Left kidney (tissue), 2 donors: ENCODE measurements around the gene C15orf39. TPM values are rescaled to one million over a fixed set of nuclear protein-coding genes. Genes with fewer than 3 reads are reported as not detected.
A peak's percentile ranks its signal among the peaks of the same experiment; 100 is the strongest.

Experiments used
- DNase-seq: peaks from one replicate; pipeline ENCODE4 v3.0.0-alpha.2; 2013
- polyA plus RNA-seq: library from polyadenylated mRNA; unstranded; fragments of 120-200 nt; gene quantifications from one replicate; pipeline ENCODE4 v1.2.1, GENCODE V29; 2013; ENCODE audit not compliant: insufficient read length

C15orf39 gene
- polyA plus RNA-seq, 1 donor: 9.4 TPM

DNA sequence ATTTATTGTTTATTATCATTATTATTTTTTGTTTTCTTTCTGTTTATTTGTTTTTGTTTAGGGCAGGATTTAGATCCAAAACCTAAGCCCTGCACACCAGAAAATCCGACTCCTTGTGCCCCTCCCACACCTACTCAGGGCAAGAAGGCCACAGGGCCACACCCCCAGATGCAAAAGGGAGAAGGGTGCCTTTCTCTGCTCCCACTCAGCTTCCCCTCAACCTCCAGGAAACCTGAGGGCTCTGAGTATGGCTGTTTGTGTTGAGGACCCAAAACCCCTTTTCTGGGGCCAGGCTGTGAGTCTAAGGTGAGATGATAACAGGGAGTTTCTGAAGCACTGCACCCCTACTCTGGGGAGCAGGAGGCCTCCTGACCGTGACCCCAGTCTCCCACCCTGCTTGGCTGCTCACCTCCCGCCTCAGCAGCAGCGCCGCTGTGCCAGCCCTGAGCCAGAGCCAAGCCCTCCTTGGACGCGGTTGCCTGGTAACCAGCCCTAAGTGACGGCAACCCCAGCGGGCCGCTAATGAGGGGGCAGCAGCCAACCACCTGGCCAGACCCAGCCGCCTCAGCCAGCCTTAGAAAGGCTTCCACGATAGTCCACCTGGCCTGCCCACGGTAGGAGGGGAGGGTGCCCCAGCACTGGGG, 6.4 kb upstream of the C15orf39 start:
- DNase-seq: no peak

DNA sequence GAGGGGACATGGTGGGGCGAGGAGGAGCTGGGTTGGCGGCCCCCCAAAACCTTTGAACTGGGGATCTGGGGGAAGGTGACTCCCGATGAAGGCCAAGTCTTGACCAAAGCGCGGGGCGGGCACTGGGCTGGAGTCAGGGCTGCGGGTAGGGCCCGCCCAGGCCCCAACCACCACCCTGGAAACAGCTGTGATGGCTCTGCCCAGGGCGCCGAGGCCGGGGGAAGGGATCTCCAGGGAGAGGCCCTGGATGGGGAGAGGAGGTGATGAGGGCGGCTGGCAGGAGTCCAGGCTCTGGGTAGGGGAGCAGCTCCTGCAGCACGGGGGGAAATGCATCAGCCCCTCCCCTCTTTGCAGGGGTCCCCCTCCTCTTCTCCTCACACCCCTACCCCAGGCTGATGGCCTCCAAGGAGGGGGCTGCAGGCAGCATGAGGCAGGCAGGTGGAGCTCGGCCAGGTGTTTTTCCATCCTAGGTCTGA, 5.9 kb upstream of the C15orf39 start:
- no peak for DNase-seq

DNA sequence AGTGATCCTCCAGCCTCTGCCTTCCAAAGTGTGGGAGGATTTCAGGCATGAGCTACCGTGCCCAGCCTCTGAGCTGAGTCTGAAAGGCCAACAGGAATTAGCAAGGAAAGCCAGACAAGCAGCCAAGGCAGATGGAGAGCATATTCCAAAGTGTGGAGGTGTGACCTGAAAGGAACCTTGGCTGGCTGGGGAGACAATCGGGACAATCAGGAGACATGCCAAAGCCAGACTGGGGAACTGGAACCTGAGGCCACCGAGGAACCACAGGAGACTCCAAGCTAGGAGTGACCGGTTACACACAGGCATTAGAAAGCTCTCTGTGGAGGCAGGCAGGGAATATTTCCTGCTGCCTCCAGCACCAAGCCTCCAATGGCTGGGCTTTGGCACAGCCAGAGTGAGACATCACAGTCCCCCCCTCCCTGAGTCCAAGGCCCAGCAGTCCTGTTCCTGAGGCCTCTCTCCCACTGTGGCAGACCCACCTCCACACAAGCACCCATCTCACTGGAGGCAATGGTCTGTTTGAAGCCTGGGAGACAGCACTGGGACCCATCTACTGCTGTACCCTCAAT, 4.5 kb upstream of the C15orf39 start:
- DNase-seq: no peak

DNA sequence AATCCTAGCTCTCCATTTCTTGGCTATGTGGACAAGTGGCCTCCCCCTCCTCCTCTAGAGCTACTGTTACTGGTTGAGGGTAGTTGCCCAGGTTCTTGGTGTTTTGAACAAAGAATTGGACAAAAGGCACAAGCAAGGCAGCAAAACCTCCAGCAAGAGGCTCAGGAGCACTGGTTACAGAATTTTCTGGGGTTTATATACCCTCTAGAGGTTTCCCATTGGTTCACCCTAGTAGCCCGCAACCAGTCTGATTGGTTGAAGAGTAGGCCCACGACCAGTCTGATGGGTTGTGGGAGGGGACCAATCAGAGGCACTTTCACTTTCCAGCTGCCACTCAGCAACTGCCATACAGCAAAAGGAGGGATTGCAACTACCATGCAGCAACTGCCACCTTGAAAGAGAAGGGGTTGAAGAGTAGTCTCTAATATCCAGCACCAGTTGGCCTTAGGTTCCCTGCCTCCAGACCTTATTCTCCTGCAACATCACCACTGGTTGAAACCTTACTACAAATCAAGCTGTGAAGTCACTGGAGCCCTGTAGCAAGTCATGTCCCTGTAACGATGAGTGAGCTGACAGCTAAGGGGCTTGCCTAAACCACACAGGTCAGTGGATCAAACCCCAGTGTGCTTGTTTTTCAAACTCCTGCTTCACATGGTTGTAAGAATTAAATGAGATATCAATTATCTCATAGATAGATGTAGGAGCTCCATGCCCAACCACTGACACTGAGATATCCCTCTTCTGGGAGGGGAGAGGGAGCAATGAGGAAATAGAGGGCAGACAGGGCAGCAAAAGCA, 2.9 kb upstream of the C15orf39 start:
- DNase-seq: no peak

DNA sequence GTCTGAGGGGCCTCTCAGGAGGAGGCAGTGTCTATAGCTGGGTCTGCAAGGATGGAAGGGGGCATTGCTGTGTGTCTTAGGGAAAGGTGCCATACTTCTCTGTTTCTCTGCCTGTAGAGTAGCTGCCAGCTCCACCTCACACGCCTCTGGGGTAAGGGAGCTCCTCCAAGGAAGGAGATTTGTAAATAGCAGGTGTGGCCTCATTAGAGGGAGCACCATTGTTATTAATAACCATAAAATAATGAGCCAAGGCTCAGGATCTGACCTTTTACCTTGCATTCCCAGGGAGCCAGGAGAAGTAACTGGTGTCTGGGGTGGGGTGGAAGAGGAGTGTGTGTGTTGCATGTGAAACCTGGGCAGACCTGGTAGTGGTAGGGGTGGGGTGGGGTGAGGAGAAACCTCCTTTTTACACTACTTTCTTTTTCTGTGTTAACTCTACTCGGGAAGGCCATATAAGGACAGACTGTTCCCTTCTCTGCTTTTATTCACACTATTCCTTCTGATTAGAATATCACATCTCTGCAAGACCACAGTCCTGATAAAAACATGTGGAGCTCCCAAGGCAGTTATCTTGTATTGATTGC, 2.2 kb upstream of the C15orf39 start:
- DNase-seq: no peak

DNA sequence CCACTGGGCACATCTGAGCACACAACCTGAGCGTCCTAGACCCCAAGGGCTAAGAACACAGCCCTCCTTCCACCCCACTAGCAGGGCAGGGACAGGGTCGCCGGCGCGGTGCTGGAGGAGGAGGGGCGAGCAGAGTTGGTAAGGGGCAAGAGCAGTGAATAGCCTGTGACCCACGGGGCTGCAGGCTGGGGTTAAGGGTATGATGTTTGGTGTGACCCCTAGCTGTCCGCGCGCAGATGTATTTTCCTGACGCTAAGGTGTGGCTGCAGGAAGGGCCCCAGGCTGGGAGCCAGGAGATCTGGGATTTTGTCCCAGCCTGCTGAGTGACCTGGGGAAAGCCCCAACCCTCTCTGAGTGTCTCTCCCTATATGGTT, 1.3 kb upstream of the C15orf39 start:
- DNase-seq: no peak

DNA sequence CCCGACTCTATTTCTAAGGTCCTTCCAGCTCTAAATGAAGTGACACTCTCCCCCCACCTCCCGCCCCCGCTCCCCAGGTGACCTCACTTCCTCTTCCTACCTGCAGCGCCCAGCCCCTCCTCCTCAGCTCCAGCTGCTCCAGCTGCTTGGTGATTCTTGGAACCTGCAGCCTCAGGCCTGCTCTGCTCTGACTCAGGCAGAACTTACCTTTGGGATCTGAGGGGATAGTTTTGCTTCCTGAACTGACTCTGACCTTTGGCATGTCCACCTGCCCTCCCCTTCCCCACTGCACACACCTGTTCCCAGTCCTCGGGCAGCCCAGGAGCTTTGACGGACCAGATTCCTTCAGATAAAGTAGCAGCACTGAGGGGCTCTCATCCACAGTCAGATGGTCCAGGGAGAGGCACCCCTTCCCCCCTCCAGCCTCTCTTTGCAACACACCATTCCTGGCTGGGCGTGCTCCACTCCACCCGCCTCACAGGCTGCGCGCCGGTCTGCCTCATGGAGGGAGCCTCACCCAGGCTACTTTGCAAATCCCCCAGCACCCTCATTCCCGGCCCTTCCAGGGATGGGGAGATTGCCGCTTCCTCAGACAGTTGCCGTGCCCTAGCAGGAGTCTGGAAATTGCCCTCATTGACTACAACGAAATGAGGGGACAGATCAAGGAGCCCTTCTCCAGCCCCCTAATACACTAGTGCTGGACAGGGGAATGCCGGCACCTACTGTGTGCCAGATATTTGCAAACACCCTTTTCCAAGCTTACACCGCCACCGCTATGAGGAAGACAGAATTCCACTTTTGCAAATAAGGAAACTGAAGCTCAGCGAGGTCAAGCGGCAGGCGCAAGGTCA, 692 bp upstream of the C15orf39 start:
- no peak for DNase-seq

DNA sequence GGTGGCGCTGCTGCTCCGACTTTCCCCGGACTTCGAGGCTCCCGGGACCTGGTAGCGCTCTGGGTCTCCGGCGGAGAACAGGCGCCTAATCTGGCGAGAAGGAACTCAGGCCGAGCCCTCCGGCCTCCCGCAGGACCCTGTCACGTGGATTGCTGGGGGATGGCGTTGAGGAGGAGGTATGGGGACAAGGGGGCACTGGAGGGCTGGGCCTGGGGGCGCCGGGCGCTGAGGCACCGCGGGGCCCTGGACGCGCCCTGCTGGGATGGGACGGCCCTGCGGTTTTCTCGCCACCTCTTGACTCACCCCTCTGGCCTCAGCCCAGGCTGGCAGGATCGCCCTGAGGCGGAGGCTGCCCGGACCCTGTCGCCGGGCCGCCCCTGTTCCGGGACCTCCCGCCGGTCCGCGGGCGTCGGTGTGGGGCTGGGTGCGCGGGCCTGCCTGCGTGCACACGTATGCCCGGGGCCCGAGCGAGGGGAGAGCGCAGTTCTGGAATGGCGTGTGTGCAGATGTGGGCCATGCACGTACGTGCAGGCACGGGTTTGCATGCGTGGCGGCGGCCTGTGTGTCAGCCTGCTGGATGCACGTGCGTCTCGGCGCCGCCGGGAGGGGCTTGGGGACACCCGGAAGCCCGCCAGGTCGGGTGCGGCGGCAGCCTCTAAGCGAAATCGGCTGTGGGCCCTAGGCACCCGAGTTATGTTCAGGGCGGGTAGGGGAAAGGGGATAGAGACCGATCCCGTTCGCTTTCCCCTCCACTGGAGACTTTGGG, 752 bp downstream of the C15orf39 start:
- DNase-seq: no peak

DNA sequence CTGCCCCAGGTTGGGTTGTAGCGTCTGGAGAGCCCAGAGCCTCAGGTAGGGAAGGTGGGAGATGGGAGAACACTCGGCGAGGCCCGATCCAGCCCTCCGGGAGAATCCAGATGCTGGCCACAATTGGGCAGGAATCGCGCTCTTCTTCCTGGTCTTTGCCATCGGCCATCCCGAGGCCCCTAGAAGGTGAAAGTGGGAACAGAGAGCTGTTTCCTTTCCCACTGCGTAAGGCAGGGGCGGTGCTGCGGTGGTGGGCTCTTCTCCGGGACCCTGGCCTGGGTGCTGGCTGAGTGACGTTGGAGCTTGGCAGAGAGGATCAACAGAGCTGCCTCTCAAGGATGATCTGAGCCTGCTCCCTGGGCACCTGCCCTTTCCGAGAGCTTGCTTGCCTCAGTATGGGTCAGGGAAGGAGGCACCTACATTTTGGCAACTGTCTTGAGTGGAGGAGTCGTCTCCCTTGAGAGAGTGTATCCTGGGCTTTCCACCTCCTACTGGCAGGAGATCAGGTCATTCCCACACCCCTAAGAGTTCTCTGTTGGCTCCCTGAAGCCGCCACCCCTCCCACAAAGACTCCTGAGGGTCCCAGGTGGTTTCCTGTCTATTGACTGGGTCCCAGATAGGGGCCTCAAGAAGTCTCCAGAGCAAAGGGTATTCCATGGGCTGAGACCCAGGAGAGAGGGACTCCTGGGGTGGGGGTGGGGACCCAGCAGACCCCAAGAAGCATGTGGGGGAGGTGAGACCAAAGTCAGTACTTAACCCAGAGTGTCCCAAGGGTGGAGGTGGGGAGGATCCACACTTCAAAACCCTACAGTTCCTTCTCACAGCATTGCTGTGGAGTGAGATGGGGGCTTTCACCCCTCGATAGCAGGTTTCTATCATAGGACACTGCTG, 1.6 kb downstream of the C15orf39 start:
- DNase-seq: no peak

DNA sequence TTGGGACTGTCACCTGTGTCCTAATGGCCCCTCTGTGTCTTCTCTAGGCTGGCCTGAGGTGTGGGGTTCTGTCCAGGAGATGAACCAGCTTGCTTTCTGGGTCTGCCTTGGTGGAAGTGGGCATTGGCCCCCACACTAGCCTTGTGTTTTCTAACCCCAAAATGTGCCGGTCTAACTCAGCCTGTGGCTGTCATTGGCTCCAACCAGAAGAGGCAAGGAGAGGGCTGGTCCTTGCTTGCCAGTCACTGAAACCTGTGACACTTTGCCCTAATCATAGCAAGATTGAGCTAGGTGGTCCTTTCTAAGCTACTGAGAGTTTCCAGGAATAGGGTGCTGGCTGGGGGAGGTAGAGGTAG, 2.2 kb downstream of the C15orf39 start:
- DNase-seq: no peak

DNA sequence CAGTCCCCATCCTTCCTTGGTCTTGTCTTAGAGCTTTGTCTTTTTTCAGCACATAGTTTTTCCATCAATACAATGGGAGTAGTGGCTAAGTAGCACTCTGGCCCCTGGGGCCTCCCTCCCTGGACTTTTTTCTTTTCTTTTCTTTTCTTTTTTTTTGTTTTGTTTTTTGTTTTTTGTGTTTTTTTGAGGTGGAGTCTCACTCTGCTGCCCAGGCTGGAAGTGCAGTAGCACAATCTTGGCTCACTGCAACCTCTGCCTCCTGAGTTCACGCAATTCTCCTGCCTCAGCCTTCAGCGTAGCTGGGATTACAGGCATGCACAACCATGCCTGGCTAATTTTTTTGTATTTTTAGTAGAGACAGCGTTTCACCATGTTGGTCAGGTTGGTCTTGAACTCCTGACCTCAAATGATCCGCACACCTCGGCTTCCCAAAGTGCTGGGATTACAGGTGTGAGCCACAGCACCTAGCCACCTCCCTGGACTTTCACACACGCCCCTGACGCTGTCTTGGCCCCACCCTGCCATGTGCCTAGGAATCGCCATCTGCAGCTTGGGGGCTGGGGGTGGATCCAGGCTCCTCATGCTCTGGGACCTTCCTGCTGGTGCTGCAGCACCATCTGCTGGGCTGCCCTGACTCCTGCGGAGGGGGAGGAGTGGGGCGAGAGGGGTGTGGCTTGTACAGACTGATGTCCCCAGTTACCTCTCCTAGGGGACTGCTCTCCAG, 2.8 kb downstream of the C15orf39 start:
- peak; percentile 82 for DNase-seq

DNA sequence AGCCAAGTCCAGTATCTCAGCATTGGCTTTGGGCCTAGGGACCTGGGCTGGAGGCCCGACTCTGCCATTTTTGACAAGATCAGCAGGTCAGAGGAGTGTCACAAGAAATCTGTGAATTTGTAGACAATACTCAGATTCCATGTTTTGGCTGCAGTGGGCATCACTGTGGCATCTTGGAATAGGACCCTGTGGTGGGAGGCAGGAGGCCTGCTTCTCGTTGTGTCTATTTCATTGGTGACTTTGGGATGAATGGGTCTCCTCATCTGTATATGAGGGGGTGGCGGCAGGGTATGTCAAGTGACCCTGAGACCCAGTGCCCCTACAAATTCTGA, 3.3 kb downstream of the C15orf39 start:
- no peak for DNase-seq

DNA sequence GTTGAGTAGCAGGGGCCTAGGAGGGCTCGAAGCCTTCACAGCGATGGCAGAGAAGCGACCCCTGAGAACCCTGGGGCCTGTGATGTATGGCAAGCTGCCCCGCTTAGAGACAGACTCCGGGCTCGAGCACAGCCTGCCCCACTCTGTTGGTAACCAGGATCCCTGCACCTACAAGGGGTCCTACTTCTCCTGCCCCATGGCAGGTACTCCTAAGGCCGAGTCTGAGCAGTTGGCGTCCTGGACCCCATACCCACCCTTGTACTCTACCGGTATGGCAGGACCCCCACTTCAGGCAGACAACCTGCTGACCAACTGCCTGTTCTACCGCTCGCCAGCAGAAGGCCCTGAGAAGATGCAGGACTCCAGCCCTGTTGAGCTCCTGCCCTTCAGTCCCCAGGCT, 4.3 kb downstream of the C15orf39 start:
- DNase-seq: no peak

DNA sequence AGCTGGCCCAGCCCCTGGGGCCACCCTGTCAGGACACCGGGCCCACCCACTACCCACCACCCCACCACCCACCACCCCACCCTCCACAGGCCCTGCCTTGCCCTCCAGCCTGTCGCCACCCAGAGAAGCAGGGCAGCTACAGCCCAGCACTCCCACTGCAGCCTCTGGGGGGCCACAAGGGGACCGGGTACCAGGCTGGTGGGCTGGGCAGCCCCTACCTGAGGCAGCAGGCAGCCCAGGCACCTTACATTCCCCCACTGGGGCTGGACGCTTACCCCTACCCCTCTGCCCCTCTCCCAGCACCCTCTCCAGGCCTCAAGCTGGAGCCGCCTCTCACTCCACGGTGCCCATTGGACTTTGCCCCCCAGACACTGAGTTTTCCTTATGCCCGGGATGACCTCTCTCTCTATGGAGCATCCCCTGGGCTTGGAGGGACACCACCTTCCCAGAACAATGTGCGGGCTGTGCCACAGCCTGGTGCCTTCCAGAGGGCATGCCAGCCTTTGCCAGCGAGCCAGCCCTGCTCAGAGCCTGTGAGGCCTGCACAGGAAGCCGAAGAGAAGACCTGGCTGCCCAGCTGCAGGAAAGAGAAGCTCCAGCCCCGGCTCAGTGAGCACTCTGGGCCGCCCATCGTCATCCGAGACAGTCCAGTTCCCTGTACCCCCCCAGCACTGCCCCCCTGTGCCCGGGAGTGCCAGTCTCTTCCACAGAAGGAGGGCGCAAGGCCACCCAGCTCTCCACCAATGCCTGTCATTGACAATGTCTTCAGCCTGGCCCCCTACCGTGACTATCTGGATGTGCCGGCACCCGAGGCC, 5.3 kb downstream of the C15orf39 start:
- DNase-seq: no peak

DNA sequence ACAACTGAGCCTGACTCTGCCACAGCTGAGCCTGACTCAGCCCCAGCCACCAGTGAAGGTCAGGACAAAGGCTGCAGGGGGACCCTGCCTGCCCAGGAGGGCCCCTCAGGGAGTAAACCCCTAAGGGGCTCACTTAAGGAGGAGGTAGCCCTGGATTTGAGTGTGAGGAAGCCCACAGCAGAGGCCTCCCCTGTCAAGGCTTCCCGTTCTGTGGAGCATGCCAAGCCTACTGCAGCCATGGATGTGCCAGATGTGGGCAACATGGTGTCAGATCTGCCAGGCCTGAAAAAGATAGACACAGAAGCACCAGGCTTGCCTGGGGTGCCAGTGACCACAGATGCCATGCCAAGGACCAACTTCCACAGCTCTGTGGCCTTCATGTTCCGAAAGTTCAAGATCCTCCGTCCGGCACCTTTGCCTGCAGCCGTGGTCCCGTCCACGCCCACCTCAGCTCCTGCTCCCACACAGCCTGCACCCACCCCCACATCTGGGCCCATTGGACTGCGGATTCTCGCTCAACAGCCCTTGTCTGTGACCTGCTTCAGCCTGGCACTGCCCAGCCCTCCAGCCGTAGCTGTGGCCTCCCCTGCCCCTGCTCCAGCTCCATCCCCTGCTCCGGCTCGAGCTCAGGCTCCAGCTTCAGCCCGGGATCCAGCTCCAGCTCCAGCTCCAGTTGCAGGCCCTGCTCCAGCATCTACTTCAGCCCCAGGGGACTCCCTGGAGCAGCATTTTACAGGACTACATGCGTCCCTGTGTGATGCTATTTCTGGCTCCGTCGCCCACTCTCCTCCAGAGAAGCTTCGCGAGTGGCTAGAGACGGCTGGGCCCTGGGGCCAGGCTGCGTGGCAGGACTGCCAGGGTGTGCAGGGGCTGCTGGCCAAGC, 6.2 kb downstream of the C15orf39 start:
- DNase-seq: no peak

DNA sequence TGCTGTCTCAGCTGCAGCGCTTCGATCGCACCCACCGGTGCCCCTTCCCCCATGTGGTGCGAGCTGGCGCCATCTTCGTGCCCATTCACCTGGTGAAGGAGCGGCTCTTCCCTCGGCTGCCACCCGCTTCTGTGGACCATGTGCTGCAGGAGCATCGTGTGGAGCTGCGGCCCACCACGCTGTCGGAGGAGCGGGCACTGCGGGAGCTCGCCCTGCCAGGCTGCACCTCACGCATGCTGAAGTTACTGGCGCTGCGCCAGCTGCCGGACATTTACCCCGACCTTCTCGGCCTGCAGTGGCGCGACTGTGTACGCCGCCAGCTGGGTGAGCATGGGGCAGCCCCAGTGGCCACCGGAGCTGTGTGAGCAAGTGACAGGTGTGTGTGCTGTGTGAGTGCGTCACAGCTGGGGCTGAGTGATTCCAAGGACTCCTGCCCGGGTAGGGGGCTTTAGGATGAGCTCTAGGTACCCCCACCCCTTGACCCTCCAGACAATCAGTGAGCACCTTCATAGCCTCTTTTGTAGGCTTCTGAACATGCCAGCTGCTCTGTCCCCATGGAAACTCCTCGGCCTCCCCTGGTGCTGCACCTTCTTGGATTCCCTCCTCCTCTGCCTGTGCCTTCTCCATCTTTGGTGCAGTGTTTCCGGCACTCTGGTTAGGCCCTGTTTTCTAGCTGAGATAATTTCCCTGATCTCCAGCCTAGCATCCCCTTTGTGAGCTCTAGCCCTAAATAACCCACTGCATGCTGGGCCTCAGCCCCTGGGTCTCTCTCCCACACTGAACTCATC, 7.0 kb downstream of the C15orf39 start:
- no peak for DNase-seq

DNA sequence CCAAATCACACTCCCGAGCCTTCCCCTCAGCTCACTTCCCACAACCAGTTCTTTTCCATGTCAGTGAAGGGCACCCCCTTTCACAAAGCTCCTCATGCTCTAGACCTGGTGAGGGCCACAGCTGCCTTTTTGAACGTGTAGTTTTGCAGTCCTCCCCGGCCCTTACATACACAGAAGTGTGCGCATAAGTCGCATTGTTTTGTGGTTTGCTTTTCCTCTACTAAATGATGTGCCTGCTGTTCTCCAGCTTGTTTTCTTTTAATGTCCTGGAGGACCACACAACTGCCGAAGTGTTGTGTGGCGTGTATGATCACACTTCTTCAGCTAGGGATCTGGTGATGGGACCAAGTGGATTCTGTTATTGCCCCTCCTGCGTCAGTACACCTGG, 7.6 kb downstream of the C15orf39 start:
- DNase-seq: no peak
